HG03025 (cell line): ENCODE data around the gene ETV3.

Source experiments
- ATAC-seq: cut with Tn5 transposase; IDR thresholded peaks from one replicate; pipeline ENCODE4 v1.9.1; 2021; ENCODE audit warnings: mild to moderate bottlenecking, moderate library complexity; ENCODE audit not compliant: unreplicated experiment, low FRiP score

Gene ETV3

DNA sequence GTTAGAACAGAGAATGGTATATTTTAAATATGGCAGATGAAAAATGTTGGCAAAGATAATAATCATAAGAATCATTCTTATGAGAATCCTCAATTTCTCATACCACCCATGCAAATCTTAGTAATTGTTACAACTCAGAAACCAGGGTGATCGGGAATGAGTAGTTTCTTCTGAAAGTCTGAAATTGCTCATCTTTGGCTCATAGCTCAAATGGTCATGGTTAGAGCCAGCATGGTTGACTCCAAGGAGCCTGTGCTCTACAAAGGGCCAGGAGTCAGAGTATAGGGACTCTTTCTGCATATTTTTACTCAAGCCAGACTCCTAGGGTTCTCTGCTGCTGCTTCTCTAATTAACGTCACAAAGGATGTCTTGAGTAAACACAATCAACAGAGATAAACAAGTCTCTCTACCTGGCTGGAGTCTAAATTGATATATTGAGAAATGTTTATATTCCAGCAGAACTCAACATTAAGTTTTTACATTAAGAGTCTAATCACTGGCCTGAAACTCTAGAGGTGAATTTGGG lies 1.9 kb upstream of the ETV3 start:
- no peak for ATAC-seq

- no peak for ATAC-seq
Observed at GRCh38 chr1:157139052-157139715, 989 bp upstream of the ETV3 start.

GRCh38 chr1:157137408-157138219 lies 581 bp downstream of the ETV3 start:
- peak; percentile 12 for ATAC-seq

DNA sequence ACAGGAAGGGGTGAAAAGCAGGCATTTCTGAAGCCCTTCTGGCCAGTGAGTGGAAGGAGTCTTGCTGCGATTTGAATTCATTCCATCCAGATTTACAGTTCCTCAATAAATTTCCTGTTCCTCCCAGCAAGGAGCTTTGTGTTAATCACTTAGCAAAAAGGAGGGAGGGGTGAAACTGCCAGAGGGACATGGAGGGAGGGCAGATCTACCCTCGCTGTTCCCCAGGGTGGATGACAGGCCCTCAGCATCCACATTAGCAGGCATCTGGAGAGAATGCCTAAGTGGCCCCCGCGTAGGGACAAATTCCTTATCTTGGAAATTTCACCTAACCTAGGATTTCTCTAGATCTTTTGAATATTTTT lies 1.2 kb downstream of the ETV3 start:
- ATAC-seq = no peak

DNA sequence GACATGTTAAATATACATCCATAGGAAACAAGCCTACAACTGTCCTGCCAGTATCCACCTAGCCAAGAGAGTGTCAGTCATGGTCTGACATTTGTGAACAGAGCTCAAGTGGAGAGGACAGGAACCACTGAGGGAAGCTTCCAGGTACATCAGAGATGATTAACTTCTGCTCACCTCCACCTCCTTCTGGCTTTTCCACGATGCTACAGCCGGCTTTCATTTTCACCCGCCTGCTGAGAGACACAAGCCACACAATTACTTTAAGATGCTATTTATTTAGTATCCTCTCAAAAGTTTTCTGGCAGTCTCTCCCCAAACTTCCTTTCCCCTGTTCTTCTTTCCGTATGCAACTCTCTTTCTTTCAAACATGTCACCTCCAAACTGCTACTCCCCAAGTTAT lies 2.1 kb downstream of the ETV3 start:
- ATAC-seq = no peak

DNA sequence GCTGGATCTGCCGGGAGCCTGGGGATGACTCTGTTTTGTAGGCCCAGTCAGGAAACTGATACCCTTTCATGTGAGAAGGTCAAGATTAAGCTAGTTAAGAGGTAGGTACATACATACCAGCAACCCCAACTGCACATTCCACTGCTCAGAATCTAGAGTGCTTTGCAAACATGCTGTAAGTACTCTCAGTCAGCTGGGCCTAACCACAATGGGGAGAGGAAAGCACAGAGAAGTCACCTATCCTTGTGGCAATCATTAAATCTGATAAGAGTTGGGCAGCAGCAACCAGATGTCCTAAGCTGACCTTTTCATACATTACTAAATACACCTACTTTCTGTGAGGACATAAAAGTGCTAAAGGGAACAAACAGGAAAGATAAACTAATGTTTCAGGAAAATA lies 2.5 kb downstream of the ETV3 start:
- no peak for ATAC-seq

GRCh38 chr1:157135070-157135469 lies 3.1 kb downstream of the ETV3 start:
- no peak for ATAC-seq

GRCh38 chr1:157134442-157134841 lies 3.8 kb downstream of the ETV3 start:
- no peak for ATAC-seq

DNA sequence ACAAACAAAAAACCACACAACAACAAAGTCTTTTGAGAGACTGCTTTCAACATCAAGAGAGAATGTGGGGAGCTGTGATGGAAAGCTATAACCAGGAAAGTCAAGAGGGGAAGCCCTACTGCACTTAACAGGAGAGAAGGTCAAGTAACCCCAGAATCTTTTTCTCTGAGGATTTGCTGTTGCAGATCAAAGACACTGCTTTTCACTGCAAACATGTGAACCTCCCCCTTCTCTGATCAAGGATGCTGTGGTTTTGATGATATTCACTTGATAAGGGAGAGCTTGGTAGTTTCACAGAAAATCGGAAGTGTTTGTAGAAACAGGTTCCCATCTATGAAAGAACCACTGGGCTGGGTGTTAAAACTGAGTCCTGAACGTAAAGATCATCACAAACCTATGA lies 4.8 kb downstream of the ETV3 start:
- no peak for ATAC-seq

- no peak for ATAC-seq
Observed at GRCh38 chr1:157132616-157133167, 5.5 kb downstream of the ETV3 start.

DNA sequence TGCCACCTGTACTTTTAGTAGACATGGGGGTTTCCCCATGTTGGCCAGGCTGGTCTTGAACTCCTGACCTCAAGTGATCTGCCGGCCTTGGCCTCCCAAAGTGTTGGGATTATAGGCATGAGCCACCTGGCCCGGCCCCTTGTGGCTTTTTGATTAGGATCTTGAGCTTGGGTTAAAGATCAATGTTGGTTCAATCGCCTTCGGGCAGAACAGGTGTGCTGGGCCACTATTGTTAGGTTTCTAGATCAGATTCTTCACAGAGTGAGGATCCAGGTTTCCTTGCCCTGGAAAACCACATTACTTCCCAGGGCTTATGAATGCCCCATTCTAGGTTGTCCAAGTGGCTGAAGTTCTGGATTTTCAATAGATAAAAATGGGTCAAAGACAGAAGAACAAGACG lies 6.1 kb downstream of the ETV3 start:
- no peak for ATAC-seq

DNA sequence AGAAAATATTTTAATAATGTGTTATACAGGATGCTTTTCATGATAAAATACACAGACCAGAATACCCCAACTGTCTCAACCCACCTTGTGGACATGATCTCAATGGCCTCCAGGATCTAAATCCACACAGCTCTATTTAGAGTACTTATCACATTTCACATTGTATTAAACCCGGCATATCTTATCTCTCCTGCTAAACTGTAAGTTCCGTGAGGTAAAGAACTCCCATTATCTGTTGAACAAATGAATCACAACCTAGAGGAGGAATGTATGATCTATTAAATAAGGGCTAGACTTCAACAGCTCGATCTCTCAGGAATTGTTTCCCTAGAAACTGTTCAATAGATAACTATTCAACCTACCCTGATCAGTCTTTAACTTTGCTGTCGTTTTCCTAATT lies 6.9 kb downstream of the ETV3 start:
- ATAC-seq = no peak

DNA sequence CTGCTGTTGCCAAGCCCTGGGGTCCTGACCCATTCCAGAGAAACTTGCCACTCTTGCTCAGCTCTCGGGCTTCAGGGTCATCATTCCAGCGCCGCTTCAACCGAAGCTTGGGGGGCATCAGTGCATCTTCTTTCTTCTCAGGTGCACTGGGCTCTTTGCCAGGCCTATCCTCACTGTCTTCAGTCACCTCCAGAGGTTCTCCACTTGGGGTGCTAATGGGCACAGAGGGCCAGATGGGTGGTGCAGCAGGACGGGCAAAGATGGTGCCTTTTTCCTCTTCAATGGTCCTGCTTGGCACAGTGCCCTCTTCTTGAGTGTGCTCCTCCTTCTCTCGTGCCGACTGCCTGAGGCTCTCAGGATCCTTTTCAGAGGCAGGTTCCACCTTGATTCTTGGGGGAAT lies 13.3 kb downstream of the ETV3 start:
- no peak for ATAC-seq

GRCh38 chr1:157119448-157119847 lies 18.7 kb downstream of the ETV3 start:
- ATAC-seq = no peak

DNA sequence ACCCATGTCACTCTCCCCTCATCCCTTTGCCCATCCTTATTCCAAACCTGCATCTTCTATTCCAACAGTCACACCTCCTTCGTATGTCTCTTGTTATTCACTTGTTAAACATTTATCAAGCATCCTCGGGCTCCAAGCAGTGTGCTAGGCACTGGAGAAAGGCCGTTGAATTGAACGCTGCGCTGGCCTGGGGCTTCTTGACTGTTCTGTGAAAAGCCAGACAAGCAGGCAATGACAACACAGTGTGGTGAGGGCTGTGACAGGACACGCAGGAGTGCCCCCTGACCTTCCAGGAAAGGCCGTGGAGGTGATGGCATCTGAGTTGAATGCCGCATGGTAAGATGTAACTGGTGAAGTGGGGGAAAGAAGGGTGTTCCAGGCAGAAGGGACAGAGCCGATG lies 19.2 kb downstream of the ETV3 start:
- no peak for ATAC-seq

DNA sequence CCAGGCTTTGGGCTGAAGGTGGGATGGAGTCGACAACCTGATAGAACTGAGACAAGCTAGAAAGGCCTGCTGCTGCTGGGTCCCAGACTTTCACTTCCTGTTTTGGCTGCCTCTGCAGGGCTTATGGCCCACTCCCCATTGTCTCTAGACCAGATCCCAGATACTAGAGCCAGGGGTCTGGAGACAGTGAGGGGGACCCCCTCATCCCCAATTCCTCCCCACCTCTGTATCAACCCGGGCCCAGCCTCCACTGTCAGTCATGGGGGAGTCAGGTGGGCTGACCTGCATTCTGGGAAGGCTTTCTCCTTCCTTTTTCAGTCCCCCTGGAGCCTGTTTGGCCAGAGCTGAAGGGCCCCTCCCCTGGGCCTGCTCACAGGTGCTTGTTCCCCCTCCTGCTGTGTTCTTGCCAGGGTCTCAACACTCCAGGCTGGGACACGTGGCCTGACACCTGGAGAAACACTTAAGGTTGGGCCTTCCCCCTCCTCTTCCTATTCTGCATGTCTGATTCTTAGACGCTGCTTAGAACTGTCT lies 20.6 kb downstream of the ETV3 start:
- ATAC-seq = no peak

- no peak for ATAC-seq
Observed at GRCh38 chr1:157116737-157117103, 21.5 kb downstream of the ETV3 start.

- no peak for ATAC-seq
Observed at GRCh38 chr1:157115851-157116736, 22.1 kb downstream of the ETV3 start.

- ATAC-seq = no peak
Observed at GRCh38 chr1:157115429-157115838, 22.8 kb downstream of the ETV3 start.
